Activated CD8-positive, alpha-beta memory T cell treated with anti-CD3 and anti-CD28 coated beads, Interleukin-2, amount 50 U/mL, for 24 hours (primary cell): Measurements from ENCODE around the gene TSPAN1.

Experiments
- DNase-seq: peaks from one replicate; pipeline ENCODE4 v3.0.0-alpha.2; 2020; ENCODE audit errors: extremely low read depth

Gene TSPAN1, protein sequence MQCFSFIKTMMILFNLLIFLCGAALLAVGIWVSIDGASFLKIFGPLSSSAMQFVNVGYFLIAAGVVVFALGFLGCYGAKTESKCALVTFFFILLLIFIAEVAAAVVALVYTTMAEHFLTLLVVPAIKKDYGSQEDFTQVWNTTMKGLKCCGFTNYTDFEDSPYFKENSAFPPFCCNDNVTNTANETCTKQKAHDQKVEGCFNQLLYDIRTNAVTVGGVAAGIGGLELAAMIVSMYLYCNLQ

DNA sequence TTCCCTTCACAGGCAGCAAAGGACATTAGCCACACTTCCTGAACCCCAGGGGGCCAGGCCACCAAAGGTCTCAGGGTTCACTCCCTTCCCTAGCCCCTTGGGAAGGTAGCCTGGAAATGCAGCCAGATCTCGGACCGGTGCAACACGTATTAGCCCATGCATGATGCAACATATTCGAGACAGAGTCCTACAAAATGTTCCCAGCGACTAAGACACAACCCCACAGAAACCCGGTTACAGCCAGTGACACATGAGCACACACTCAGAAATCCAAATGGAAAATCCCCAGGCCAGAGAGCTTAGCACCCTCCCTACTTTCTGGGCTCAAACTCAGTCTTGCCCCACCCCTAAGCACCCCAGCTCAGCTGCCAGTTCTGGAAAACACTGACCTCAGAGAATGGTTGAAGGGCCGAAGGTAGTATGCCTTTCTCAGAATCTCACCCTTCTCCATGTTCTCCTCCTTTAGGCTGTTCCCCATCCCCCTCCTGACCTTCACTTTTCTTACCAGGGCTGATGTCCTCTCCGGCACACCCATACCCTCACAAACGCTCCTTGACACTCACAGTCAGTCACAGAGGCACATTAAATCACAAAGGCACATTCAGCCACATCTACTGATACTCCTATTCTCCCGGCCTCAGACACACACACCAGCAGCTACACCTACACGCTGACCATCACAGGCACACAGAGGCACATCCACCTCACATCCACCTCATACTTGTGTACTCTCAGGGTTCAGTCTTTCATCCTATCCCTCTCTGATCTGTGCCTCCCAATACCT is at the start of gene TSPAN1:
TSS of gene TSPAN1 (plus strand) at position 640 of the 784 bp plus-strand sequence. CDS start 6,021 bp downstream, outside the sequence.
- DNase-seq = no peak

DNA sequence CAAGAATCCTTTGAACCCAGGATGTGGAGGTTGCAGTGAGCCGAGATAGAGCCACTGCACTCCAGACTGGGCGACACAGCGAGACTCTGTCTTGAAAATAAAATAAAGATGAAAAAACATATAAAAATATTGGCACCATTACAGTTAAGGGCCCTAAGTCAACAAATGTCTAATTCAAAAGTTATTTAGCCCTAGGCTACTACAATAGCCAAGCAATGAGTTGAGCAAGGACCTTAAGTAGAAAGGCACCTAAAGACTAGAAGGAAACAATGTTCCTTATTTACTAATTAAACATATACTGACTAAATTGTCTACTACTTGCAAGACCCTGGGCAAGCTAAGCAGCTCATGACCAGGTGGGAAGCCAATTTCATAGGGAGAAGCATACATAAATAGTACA is 46.5 kb upstream of the TSPAN1 start:
- no peak for DNase-seq

DNA sequence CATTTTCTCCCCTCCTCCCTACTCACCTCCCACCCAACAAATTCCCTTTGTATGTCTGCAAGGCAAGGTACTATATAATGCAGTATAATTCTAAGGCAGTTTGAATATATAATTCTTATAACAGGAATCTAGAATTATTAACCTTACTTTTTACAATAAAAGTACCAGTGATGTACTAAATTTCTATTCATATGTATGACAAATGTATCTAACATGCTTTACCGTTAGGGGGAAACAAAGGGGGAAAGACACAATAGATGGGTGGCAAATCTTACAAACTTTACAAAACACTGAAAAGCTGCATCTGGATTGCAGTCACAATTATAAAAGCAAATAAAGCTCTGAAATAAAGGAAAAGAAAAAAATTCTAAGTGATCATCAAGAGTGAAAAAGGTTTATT is 44.8 kb upstream of the TSPAN1 start:
- no peak for DNase-seq

DNA sequence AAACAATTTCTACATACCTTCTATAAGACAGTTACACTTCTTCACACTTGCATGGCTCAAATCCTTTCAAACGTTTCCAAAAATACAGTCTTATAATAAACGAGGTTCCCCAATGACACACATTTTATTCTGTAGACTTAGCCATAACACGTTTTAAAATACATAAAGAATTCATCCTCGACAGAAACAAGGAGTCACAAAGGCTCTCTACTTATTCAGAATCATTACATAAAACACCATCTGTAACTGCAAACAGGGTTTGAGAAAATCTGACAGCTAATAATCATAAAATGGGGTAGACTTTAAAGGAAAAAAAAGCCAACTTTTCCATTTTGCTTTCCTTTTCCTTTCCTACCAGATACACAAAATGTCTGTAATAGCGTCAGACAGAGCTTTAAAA is 44.3 kb upstream of the TSPAN1 start:
- no peak for DNase-seq

DNA sequence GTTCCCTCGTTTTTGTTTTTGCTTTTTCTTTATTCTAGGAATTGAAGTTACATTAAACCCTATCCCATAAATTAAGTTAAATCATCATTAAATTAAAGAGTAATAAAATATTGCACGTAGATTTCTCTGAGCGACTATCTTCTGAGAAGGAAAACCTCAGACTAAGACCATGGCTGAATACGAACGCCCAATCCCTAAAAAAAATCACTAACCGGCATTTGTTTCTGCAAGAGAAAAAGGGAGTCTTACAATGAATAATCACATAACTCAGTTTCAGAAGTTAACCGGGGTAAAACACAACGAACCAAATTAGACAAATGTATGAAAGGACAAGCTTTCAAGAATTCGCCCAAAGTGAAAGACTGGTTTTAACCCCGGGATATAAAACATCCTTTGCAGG is 43.8 kb upstream of the TSPAN1 start:
- no peak for DNase-seq

DNA sequence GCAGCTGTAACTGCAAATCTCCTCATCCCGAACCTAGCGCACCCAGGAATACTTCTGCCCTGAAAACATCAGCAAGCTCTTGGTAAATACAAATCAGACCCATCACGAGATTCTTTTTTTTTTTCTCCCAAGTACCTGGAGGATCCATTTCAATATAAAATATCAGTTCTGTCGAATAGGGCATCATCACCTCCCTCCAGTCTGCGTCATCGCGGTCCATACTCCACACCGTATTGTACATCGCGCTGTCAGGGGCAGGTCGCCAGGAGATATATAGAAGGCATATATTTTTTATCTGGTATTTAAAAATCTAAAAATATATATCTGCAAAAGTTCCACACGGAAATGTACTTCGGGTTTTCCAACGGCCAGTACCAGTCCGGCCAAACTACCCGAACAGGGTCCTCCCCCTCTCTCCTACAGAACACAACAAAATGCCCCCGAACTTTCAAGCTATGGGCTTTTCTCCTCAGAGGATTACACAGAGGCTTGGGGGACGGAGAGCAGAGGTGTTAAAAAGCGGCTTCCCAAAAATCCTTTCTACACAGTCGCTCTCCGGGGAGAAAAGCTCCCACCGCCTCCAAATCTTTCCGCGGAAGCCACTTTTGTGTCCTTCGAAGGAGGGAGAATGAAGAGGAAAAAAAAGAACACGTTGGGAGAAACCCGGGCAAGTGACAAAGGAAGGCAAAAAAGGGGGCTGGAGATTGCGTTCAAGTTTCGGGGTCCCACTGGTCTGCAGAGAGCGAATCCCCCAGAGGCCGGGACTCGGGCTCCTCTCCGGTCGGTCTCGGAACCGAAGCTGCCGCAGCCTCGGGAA is 43.0 kb upstream of the TSPAN1 start:
- DNase-seq = no peak

DNA sequence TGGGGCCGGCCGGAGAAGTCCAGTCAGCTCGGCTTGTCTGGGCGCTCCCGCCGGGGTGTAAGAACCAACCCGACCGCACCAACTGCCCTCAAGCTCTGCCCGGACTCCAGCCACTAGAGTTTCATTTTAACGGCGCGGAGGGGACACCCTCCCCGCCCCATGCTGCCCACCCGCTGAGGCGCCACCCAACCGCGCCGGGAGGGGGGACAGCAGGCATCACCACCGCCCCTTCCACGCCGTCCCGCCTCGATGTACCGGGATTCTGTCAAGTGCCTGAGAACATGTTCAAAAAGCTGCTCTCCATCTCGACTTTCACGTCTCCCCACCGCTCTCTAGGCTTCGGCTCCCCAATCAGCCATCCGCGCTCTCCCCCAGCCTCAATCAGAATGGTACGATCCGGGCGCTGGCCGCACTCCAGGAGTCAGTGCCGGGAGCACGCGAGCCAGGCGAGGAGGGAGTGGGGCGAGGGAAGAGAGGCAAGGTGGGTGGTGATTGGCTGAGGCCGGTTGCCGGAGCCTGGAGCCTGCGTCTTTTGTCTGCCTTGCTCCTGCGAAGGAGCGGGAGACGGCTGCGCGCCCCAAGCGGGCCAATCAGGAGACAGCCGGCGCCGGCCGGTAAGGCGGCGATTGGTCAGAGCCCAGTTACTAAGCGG is 42.2 kb upstream of the TSPAN1 start, which contains the start of gene PIK3R3:
TSS of gene PIK3R3 (minus strand) at position 101 of the 652 bp plus-strand sequence. CDS start 677 bp downstream, outside the sequence.
- DNase-seq = peak; percentile 80

DNA sequence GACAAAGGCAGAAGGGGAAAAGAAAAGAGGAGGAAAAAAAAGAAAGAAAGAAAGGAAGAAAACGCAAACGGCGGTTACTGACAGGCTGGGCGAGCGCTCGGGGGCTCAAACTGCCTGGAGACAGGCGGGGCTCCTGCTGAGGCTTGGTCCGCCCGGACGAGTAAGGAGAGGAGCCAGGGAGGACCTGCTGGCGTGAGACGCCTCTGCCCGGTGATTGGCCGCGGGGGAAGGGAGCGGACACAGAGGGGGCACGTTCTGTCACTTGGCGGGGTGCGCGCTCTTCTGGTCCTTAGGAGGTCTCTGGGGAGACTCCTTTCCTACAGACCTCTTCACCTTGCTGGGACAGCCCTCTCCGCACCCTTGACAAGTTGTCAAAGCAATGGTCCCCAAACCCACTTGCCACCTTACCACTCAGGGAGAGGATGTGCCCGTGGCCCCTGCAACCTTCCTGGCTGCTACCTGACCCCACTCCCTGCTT is 41.7 kb upstream of the TSPAN1 start:
- DNase-seq = no peak

DNA sequence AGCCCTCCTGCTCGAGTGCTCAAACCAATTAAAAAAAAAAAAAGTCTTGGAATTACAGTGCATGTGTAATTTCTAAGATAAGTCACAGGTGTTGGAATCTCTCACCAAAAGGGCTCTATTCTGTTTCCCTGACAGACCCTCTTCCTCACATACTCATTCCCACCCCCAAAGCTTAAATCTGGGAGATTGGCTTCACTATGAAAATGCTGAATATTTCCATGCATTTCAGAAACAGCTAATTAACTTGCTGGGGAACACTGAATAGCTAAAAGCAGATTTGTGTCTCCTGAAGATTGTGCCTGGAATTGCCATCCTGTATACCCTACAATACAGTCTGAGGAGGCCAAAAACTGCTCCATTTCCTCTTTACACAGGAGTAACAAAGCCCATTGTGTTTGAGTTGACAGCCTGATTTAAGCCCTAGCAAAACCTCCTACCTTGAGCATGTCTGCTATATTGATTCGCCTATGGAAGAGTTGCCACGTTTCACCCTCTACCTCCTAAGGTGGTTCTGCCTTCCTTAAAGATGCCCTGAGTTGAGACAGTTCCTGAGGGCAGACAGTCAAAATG is 41.0 kb upstream of the TSPAN1 start:
- no peak for DNase-seq

DNA sequence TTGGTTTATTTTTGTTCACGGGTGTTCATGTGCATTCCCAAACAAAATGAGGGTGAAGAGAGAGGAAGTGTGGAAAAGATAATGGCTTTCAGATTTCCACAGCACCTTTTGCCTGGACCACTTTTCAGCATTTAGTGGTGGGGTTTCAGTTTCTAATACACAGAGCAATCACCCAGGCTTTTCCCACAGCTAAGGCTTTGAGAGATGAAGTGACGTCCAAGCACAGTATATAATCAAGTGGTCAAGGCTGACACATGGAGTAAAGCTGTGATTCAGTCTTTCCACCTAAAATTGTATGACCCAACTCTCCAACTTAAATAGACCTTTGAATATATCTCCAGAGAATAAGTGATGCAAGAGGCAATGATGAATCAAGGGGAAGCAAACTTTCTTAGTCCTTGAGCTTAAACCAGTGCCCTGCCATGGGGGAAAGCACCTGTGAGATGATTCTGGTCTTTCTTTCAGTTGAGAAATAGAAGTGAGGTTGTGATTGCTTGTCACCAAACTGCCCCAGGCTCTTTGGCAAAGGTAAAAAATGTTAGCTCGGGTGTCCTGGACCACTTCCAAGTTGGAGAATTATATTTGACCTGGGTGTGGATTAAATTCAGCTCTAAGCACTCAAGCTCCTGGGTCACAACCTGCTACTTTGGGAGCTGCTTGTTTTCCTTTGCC is 40.1 kb upstream of the TSPAN1 start:
- DNase-seq = no peak

DNA sequence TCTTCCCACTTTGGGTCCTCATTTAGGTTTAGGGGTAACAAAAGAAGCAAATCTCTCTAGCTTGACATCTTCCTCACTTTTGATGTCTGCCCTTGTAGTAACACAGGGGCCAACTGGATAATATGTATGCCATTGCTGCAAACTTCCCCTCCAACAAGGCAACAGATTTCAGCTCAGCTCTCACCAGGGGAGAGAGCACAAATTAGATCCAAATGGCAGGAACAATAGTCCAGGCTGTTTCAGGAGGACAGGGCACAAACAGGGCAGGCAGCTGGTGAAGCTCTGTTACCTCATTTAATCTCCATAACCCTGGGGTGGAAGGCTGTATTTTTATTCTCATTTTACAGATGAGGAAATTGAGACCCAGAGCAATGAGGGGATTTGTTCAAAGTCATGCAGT is 38.2 kb upstream of the TSPAN1 start:
- no peak for DNase-seq

DNA sequence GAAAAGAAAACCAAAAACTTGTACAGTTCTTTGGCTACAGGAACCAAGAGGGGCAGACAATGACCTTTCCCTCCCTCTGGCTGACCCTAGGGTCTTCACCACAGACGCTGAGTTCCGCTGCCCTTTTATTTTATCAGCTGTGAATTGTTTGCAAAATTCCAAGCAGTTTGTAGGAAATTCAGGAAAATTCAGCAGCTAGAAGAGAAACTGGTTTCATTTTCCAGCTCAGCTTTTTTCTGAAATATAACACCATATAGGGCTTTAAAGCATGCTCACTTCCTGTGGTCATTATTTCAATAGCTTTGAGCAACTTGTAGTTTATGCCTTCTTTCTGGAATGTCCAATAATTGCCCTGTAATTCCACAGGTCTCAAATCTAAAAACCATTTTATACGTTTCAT is 37.0 kb upstream of the TSPAN1 start:
- no peak for DNase-seq

DNA sequence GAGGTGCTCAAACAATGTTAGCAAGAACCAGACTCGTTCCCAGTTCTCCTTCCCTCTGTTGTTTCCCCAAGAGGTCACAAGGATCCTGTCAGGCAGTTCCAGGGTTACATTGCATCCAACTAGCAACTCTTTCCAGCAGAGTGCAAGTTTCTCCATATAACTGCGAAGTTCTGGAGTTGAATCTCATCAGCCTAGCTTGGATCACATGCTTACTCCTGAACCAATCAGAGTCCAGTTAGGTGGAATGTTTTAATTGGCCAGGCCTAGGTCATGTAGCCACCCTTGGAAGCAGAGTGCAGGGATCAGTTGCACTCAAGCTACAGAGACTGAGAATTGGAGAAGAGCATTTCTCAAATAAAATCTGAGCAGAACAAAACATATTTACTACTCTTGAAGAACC is 26.6 kb upstream of the TSPAN1 start:
- no peak for DNase-seq

DNA sequence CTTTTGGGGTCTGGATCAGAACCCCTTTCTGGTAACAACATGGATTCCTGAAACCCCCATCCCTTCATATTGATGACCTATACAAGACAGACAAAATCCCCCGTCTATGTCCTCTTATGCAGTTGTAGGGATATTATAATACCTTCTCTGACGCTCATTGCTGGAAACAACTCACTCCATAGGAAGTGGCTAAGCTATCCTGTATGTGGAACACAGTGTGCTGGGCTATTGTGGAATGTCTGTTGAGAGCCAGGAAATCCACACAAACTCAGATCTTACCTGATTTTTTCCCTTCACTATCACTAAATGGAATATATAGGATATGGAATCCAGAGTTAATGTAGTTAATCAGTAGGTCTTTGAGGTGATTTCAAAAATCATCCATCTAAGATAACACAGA is 24.8 kb upstream of the TSPAN1 start:
- no peak for DNase-seq

DNA sequence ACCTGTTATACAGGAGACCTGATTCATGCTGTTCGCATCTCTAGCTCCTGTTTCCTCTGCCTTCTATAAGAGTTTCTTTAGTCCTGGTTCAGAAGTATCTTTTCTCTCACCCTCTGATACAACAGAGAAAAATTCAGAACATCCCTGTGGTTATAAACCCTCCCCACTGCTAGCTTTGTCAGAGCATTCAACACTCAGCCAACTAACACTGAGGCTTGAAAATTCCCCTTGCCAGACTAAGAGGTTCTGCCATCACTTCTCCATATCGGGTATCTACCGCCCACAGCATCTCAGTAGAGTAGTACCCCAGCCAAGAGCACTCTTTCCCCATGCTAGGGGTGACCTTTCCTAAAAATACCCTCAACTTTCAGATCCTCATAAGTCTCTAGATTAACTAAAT is 22.9 kb upstream of the TSPAN1 start:
- DNase-seq = no peak

DNA sequence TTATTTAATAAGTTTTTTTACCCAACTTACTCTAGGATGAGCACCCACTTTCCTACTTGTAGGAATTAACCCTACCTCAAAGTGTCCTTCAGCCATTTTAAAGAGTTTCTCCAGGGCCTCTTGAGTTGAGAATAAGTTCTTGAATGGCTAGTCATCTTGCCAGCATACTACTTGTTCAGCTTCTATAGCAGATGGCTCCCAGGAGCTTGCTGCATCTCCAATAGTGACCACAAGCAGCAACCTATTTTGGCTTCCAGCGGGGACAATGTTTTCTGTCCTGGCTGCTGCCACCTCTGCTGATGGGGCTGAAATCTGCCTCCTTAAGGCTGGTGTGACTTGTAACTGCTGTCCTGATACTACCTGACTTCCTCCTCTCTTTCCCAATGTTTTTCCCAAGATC is 21.7 kb upstream of the TSPAN1 start:
- no peak for DNase-seq

DNA sequence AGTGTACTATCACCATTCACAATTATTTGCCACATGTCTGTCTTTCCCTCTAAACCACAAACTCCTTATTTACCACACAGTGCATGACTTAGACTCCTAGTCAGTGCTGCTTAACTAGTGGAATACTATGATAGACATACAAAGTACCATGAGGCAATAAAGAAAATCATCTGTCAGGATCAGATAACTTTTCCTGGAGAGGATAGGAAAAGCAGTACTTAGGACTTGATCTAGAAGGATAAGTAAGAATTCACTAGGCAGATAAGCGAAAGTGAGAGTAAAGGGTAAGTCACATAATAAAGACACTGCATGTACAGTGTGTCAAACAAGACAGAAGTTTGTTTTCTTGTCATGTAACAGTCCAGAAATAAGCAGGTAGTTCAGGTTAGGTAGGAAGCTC is 21.2 kb upstream of the TSPAN1 start:
- DNase-seq = no peak

DNA sequence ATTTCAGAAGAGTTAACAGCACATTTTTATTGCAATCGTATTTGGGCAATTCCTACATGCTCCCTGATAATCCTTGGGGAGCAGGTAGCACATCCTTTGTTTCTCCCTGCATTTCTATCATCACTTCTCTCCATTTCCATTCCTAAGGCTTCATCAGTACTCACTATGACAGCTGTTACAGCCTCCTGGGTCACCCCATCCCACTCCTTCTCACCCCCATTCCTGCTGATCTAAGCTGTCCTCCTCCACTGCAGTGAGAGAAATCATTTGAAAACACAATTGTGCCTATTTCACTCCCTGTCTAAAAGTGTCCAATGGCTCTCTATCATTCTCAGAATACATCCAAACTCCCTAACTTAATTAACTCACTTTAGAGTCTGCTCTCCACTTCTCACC is 17.0 kb upstream of the TSPAN1 start:
- no peak for DNase-seq

DNA sequence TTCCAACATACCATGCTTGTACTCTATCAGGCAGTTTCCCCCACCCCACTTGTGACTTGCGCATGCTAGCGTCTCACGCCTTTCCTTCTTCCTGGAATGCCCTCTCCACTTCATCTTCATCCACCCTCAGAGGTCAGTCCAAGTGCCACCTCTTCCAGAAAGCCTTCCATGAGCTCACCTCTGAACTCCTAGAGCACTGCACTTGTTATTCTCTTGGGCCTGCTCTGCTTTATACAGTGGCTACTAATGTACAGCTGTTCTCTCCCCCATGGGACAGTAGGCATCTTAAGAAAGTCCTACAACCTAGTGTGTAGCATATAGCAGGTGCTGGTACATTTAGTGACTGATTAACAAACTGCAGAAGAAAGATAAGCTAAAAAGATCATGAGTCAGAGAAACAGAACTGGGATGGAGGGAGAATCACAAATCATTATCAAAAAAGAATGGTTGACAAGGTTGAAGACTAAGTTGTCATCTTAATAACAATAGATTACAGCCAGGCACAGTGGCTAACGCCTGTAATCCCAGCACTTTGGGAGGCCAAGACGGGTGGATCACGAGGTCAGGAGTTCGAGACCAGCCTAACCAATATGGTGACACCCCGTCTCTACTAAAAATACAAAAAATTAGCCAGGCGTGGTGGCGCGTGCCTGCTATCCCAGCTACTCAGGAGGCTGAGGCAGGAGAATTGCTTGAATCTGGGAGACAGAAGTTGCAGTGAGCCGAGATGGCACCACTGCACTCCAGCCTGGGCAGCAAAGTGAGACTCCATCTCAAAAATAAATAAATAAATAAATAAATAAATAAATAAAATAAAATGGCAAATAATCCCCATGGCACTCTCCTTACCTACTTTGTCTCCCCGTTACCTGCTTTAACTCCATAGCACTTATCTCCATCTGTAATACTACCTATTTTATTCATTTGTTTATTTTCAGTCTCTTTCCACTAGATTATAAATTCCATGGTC is 16.3 kb upstream of the TSPAN1 start:
- DNase-seq = no peak

DNA sequence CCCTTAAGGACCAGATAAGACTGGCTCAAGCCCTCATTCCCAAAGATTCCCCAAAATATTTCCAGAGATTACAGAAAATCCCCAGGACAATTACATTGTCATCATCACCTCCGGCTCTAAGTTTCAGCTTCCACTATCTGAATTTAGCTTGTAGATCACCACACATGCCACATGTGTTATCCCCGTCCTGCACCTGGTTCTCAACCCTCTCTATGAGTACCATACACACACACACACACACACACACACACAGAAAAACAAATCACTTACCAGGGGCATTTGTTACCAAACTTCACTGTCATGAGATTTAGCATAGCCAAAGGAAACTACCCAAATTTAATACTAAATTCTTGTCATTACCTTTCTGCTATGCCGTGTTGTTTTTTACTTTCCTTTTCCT is 15.4 kb upstream of the TSPAN1 start:
- DNase-seq = no peak
